Ishikawa (cell line): ENCODE measurements around the gene NEK11.

Experiments used
- CEBPB ChIP-seq: IDR thresholded peaks from 2 replicates; pipeline ENCODE4 v1.6.1; 2012
- CREB1 ChIP-seq: IDR thresholded peaks from 2 replicates; pipeline ENCODE4 v1.6.1; 2012; ENCODE audit warnings: low read depth
- EGR1 ChIP-seq: IDR thresholded peaks from 2 replicates; pipeline ENCODE4 v1.6.1; 2012
- EP300 ChIP-seq: IDR thresholded peaks from 2 replicates; pipeline ENCODE4 v1.6.1; 2012; ENCODE audit warnings: borderline replicate concordance
- FOXM1 ChIP-seq: IDR thresholded peaks from 2 replicates; pipeline ENCODE4 v1.6.1; 2012; ENCODE audit warnings: low read depth, borderline replicate concordance
- NFIC ChIP-seq: IDR thresholded peaks from 2 replicates; pipeline ENCODE4 v1.6.1; 2012
- RAD21 ChIP-seq: IDR thresholded peaks from 2 replicates; pipeline ENCODE4 v1.6.1; 2012; ENCODE audit warnings: low read depth
- TAF1 ChIP-seq: IDR thresholded peaks from 2 replicates; pipeline ENCODE4 v1.6.1; 2012; ENCODE audit warnings: low read depth, mild to moderate bottlenecking
- TCF12 ChIP-seq: IDR thresholded peaks from 2 replicates; pipeline ENCODE4 v1.6.1; 2012; ENCODE audit warnings: low read depth
- TEAD4 ChIP-seq: IDR thresholded peaks from 2 replicates; pipeline ENCODE4 v1.6.1; 2012
- USF1 ChIP-seq: IDR thresholded peaks from 2 replicates; pipeline ENCODE4 v1.6.1; 2012
- YY1 ChIP-seq: IDR thresholded peaks from 2 replicates; pipeline ENCODE4 v1.6.1; 2012; ENCODE audit warnings: low read depth
- ZBTB7A ChIP-seq: IDR thresholded peaks from 2 replicates; pipeline ENCODE4 v1.6.1; 2012; ENCODE audit warnings: low read depth
- TF ChIP-seq, protein P1 (sequence below): IDR thresholded peaks from 2 replicates; pipeline ENCODE4 v1.6.1; 2012; ENCODE audit warnings: low read depth, mild to moderate bottlenecking
- TF ChIP-seq, protein P2 (sequence below): IDR thresholded peaks from 2 replicates; pipeline ENCODE4 v1.6.1; 2012

The NEK11 gene

DNA sequence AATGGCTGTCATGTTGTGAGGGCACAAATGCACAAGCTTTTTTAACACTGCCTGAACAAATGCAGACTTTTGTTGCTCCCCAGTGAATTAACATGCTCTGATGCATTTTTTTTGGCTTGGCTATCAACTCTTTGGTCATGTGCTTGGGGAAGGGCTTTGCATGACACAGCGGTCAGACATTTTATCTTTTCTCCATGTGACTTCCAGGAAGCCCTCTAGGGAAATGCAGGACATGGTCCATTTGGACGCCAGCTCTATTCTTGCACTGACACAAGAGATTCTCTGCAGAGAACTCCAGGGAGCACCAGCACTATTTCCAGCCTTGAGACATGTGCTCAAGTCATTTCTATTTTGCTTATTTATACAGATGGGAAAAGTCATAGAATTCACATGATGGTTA is 46.2 kb downstream of the NEK11 start:
- TF ChIP-seq, protein P1, sequence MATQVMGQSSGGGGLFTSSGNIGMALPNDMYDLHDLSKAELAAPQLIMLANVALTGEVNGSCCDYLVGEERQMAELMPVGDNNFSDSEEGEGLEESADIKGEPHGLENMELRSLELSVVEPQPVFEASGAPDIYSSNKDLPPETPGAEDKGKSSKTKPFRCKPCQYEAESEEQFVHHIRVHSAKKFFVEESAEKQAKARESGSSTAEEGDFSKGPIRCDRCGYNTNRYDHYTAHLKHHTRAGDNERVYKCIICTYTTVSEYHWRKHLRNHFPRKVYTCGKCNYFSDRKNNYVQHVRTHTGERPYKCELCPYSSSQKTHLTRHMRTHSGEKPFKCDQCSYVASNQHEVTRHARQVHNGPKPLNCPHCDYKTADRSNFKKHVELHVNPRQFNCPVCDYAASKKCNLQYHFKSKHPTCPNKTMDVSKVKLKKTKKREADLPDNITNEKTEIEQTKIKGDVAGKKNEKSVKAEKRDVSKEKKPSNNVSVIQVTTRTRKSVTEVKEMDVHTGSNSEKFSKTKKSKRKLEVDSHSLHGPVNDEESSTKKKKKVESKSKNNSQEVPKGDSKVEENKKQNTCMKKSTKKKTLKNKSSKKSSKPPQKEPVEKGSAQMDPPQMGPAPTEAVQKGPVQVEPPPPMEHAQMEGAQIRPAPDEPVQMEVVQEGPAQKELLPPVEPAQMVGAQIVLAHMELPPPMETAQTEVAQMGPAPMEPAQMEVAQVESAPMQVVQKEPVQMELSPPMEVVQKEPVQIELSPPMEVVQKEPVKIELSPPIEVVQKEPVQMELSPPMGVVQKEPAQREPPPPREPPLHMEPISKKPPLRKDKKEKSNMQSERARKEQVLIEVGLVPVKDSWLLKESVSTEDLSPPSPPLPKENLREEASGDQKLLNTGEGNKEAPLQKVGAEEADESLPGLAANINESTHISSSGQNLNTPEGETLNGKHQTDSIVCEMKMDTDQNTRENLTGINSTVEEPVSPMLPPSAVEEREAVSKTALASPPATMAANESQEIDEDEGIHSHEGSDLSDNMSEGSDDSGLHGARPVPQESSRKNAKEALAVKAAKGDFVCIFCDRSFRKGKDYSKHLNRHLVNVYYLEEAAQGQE: no peak
- no peak for TF ChIP-seq TEAD4
- no peak for TF ChIP-seq YY1
- no peak for TF ChIP-seq TCF12
- no peak for TF ChIP-seq FOXM1
- TF ChIP-seq EGR1: no peak
- no peak for TF ChIP-seq CREB1
- no peak for TF ChIP-seq USF1
- no peak for TF ChIP-seq EP300
- no peak for TF ChIP-seq TAF1
- TF ChIP-seq CEBPB: no peak
- no peak for TF ChIP-seq NFIC
- TF ChIP-seq, protein P2, sequence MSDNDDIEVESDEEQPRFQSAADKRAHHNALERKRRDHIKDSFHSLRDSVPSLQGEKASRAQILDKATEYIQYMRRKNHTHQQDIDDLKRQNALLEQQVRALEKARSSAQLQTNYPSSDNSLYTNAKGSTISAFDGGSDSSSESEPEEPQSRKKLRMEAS: no peak
- TF ChIP-seq ZBTB7A: no peak
- TF ChIP-seq RAD21: no peak

DNA sequence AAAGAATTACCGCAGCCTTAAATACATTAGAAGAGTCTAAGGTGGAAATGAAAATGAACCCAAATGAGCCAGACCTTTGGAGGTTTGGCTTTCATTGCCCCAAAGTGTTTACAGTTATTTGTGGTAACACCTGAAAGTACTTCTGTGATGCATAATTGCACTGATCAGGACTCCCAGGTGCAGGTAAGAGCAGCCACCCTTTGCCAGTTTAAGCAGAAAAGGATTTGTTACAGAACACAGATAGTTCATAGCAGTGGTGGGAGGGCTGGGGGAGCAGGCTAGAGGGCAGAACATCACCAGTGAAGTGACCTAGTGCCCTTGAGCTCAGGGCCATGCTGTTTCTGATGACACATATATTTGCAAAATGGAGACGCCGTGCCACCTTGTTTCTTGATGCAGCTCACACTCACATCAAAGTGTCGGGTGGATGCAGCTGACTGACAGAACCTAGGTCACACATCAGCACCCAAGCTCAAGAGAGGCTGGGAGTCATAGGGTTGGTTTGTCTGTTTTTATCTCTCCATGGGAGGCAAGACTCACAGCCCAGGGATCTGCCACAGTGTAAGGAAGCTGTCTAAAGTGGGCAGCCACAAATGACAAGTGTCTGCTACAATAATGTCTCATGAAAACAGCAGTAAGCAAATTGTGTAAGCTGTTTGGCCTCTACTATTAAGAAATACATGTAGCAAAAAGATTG is 49.1 kb downstream of the NEK11 start:
- TF ChIP-seq NFIC (no peak), ZBTB7A (no peak), EP300 (no peak), TEAD4 (no peak), CREB1 (no peak), CEBPB (no peak), TAF1 (no peak), RAD21 (no peak), TCF12 (no peak), EGR1 (no peak), FOXM1 (no peak), USF1 (no peak), YY1 (no peak)
- TF ChIP-seq, protein P1: no peak
- TF ChIP-seq, protein P2: no peak

DNA sequence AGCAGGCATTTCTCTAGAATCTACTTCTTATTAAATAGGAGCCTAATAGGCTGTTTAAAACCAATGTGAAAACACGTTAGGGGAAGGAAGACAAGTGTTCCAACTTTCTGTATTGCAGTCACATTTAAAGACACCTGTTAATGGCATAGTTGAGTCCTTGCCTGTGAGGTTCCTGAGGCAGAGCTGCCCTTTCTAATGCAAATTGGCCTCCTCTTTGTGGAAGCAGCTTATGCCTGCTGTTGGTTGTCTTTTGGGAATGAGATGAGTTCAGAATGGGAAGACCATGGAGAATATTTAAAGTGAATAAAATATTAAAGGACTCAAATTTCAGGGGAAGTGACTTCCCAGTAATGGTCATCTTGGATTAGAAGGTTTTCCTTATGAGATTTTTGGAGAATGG is 51.2 kb downstream of the NEK11 start:
- TF ChIP-seq, protein P2: no peak
- no peak for TF ChIP-seq FOXM1
- no peak for TF ChIP-seq TAF1
- no peak for TF ChIP-seq TEAD4
- no peak for TF ChIP-seq EP300
- no peak for TF ChIP-seq CEBPB
- no peak for TF ChIP-seq EGR1
- TF ChIP-seq NFIC: no peak
- no peak for TF ChIP-seq ZBTB7A
- TF ChIP-seq YY1: no peak
- no peak for TF ChIP-seq TCF12
- TF ChIP-seq CREB1: no peak
- no peak for TF ChIP-seq RAD21
- no peak for TF ChIP-seq USF1
- TF ChIP-seq, protein P1: no peak

GRCh38 chr3:131079086-131079485 is 52.4 kb downstream of the NEK11 start:
- TF ChIP-seq TAF1 (no peak), TEAD4 (no peak), CEBPB (no peak), RAD21 (no peak), CREB1 (no peak)
- TF ChIP-seq, protein P1: no peak
